Measurements from ENCODE around the gene FCAMR. TPM values are rescaled to one million over a fixed set of nuclear protein-coding genes. Genes with fewer than 3 reads are reported as not detected.

The FCAMR gene
- polyA plus RNA-seq, 1 donor from 2014 or later = not detected

- H3K9me3 Mint-ChIP-seq = no peaks in the 10 kb centered on the region
- no peaks in the 10 kb centered on the region for H3K27me3 Mint-ChIP-seq
- peak overlapping the region in 2 of 3 donors; percentile 68 to 69 for H3K27ac Mint-ChIP-seq
- H3K36me3 Mint-ChIP-seq = peaks cover 2% of the 10 kb centered on the region
- peaks cover 7 to 16% (median 11%) of the 10 kb centered on the region in 3 donors for H3K4me1 Mint-ChIP-seq
- H3K4me3 Mint-ChIP-seq = no peak overlapping the region
Observed at GRCh38 chr1:206955476-206956451, 14.5 kb downstream of the FCAMR start.

GRCh38 chr1:206954459-206955342 lies 15.6 kb downstream of the FCAMR start:
- Mint-ChIP-seq H3K4me3 (no peak overlapping the region), H3K27me3 (no peaks in the 10 kb centered on the region), H3K9me3 (no peaks in the 10 kb centered on the region), H3K27ac (no peak overlapping the region), H3K4me1 (peaks cover 7 to 16% (median 11%) of the 10 kb centered on the region in 3 donors), H3K36me3 (peaks cover 2% of the 10 kb centered on the region)

- Mint-ChIP-seq H3K27me3 (no peaks in the 10 kb centered on the region), H3K9me3 (no peaks in the 10 kb centered on the region), H3K4me1 (peaks cover 7 to 16% (median 11%) of the 10 kb centered on the region in 3 donors), H3K4me3 (no peak overlapping the region), H3K27ac (no peak overlapping the region), H3K36me3 (peaks cover 2% of the 10 kb centered on the region)
Observed at GRCh38 chr1:206953626-206954025, 16.6 kb downstream of the FCAMR start.

- Mint-ChIP-seq H3K27me3 (no peaks in the 10 kb centered on the region), H3K27ac (no peak overlapping the region), H3K4me1 (peaks cover 7 to 16% (median 11%) of the 10 kb centered on the region in 3 donors), H3K4me3 (no peak overlapping the region), H3K36me3 (peaks cover 2% of the 10 kb centered on the region), H3K9me3 (no peaks in the 10 kb centered on the region)
Observed at GRCh38 chr1:206953126-206953525, 17.1 kb downstream of the FCAMR start.

- Mint-ChIP-seq H3K27me3 (no peaks in the 10 kb centered on the region), H3K27ac (peak overlapping the region in 1 of 3 donors; percentile 17), H3K4me3 (no peak overlapping the region), H3K4me1 (peaks cover 7 to 16% (median 11%) of the 10 kb centered on the region in 3 donors), H3K9me3 (no peaks in the 10 kb centered on the region), H3K36me3 (peaks cover 2% of the 10 kb centered on the region)
Observed at GRCh38 chr1:206952171-206952570, 18.1 kb downstream of the FCAMR start.

GRCh38 chr1:206951318-206952100 lies 18.8 kb downstream of the FCAMR start:
- H3K36me3 Mint-ChIP-seq = peaks cover 2% of the 10 kb centered on the region
- H3K4me1 Mint-ChIP-seq = peaks cover 7 to 16% (median 11%) of the 10 kb centered on the region in 3 donors
- no peaks in the 10 kb centered on the region for H3K27me3 Mint-ChIP-seq
- no peak overlapping the region for H3K4me3 Mint-ChIP-seq
- H3K27ac Mint-ChIP-seq = peak overlapping the region in 1 of 3 donors; percentile 17
- H3K9me3 Mint-ChIP-seq = no peaks in the 10 kb centered on the region

GRCh38 chr1:206949641-206950040 lies 20.6 kb downstream of the FCAMR start:
- no peaks in the 10 kb centered on the region for H3K9me3 Mint-ChIP-seq

GRCh38 chr1:206949208-206949607 lies 21.1 kb downstream of the FCAMR start:
- H3K27me3 Mint-ChIP-seq = peaks cover 2% of the 10 kb centered on the region
- peaks cover 5 to 11% (median 8%) of the 10 kb centered on the region in 3 donors for H3K4me1 Mint-ChIP-seq
- no peak overlapping the region for H3K27ac Mint-ChIP-seq
- H3K4me3 Mint-ChIP-seq = no peak overlapping the region
- no peaks in the 10 kb centered on the region for H3K36me3 Mint-ChIP-seq
- no peaks in the 10 kb centered on the region for H3K9me3 Mint-ChIP-seq

More at GRCh38 chr1:206949641-206950040, 20.6 kb downstream of the FCAMR start:
- H3K27me3 Mint-ChIP-seq = peaks cover 2% of the 10 kb centered on the region
- peak overlapping the region in 1 of 3 donors; percentile 26 for H3K27ac Mint-ChIP-seq
- peaks cover 5 to 11% (median 7%) of the 10 kb centered on the region in 3 donors for H3K4me1 Mint-ChIP-seq
- no peaks in the 10 kb centered on the region for H3K36me3 Mint-ChIP-seq
- no peak overlapping the region for H3K4me3 Mint-ChIP-seq

- no peak overlapping the region for H3K4me3 Mint-ChIP-seq
- H3K4me1 Mint-ChIP-seq = peaks cover 4 to 7% (median 6%) of the 10 kb centered on the region in 3 donors
- no peak overlapping the region for H3K27ac Mint-ChIP-seq
- H3K27me3 Mint-ChIP-seq = peaks cover 2% of the 10 kb centered on the region
- no peaks in the 10 kb centered on the region for H3K9me3 Mint-ChIP-seq
- H3K36me3 Mint-ChIP-seq = no peaks in the 10 kb centered on the region
Observed at GRCh38 chr1:206947255-206947654, 23.0 kb downstream of the FCAMR start.

- H3K4me1 Mint-ChIP-seq = peaks cover 0 to 2% (median 0%) of the 10 kb centered on the region in 3 donors
- no peaks in the 10 kb centered on the region for H3K36me3 Mint-ChIP-seq
- H3K4me3 Mint-ChIP-seq = peak within 1 kb of the TSS in 1 of 4 donors; percentile 65
- H3K27ac Mint-ChIP-seq = no peak within 1 kb of the TSS
- H3K9me3 Mint-ChIP-seq = no peaks in the 10 kb centered on the region
- peaks cover 2% of the 10 kb centered on the region for H3K27me3 Mint-ChIP-seq
Observed at GRCh38 chr1:206946261-206946660, 24.0 kb downstream of the FCAMR start, which contains the start of gene PIGR. Gene PIGR (minus strand): TSS chr1:206946466. CDS start chr1:206940531, 5,935 bp downstream.

GRCh38 chr1:206945779-206946178 lies 24.5 kb downstream of the FCAMR start:
- H3K27me3 Mint-ChIP-seq = peaks cover 2% of the 10 kb centered on the region
- H3K36me3 Mint-ChIP-seq = no peaks in the 10 kb centered on the region
- H3K27ac Mint-ChIP-seq = no peak overlapping the region
- no peaks in the 10 kb centered on the region for H3K9me3 Mint-ChIP-seq
- H3K4me1 Mint-ChIP-seq = peaks cover 0 to 2% (median 0%) of the 10 kb centered on the region in 3 donors
- H3K4me3 Mint-ChIP-seq = no peak overlapping the region

GRCh38 chr1:206944703-206945102 lies 25.6 kb downstream of the FCAMR start:
- no peaks in the 10 kb centered on the region for H3K9me3 Mint-ChIP-seq
- no peak overlapping the region for H3K27ac Mint-ChIP-seq
- H3K4me1 Mint-ChIP-seq = peaks cover 0 to 2% (median 0%) of the 10 kb centered on the region in 3 donors
- no peaks in the 10 kb centered on the region for H3K36me3 Mint-ChIP-seq
- H3K4me3 Mint-ChIP-seq = no peak overlapping the region
- peaks cover 2% of the 10 kb centered on the region for H3K27me3 Mint-ChIP-seq

- H3K4me1 Mint-ChIP-seq = peaks cover 0 to 2% (median 0%) of the 10 kb centered on the region in 3 donors
- H3K27me3 Mint-ChIP-seq = peaks cover 2% of the 10 kb centered on the region
- H3K27ac Mint-ChIP-seq = no peak overlapping the region
- H3K9me3 Mint-ChIP-seq = no peaks in the 10 kb centered on the region
- no peaks in the 10 kb centered on the region for H3K36me3 Mint-ChIP-seq
- H3K4me3 Mint-ChIP-seq = no peak overlapping the region
Observed at GRCh38 chr1:206941766-206942418, 28.4 kb downstream of the FCAMR start.

GRCh38 chr1:206940588-206940936 lies 29.7 kb downstream of the FCAMR start:
- Mint-ChIP-seq H3K27ac (no peak overlapping the region), H3K4me1 (peaks cover 0 to 2% (median 0%) of the 10 kb centered on the region in 3 donors), H3K9me3 (no peaks in the 10 kb centered on the region), H3K4me3 (no peak overlapping the region), H3K36me3 (no peaks in the 10 kb centered on the region), H3K27me3 (peaks cover 2% of the 10 kb centered on the region)
